Pancreas (tissue), 10 donors: Measurements from ENCODE around the gene ZNF280D. TPM values are rescaled to one million over a fixed set of nuclear protein-coding genes. Genes with fewer than 3 reads are reported as not detected.

Source experiments
- ATAC-seq, 4 donors: fragments of 200-7000 bp; cut with Tn5 transposase; one replicate each; pipeline versions ENCODE4 v1.8.0 to v1.9.1; 2020; ENCODE audit warnings: mild to moderate bottlenecking in 4 of 4, moderate library complexity in 4 of 4
- DNase-seq, 6 donors: peaks; one replicate each; pipeline ENCODE4 v3.0.0-alpha.2; 2020
- FAIRE-seq: peaks from 2 replicates; lab custom pipeline; 2012; peaks lifted over from hg19 to GRCh38; lab: Jason Lieb, UNC
- H3K27ac ChIP-seq, 4 donors: fragments of 200-600 bp; sonication (generic); 1 replicate in 3 of 4; 2 replicates in 1 of 4; pipeline versions ENCODE4 v1.5.0 to v1.8.0; 2020
- H3K27me3 ChIP-seq, 4 donors: fragments of 200-600 bp; one replicate each; pipeline ENCODE4 v1.8.0; 2021
- H3K36me3 ChIP-seq, 3 donors: fragments of 200-600 bp; sonication (generic) in 1 of 3; one replicate each; pipeline versions ENCODE4 v1.5.0 to v1.8.0; 2020 to 2021
- H3K4me1 ChIP-seq, 3 donors: fragments of 200-600 bp; one replicate each; pipeline ENCODE4 v1.8.0; 2021
- H3K4me3 ChIP-seq, 4 donors: fragments of 200-600 bp; sonication (generic) in 2 of 4; one replicate each; pipeline versions ENCODE4 v1.5.0 to v1.8.0; 2020 to 2021
- H3K9me3 ChIP-seq, 4 donors: fragments of 200-600 bp; one replicate each; pipeline ENCODE4 v1.8.0; 2021
- CTCF ChIP-seq, 4 donors: fragments of 200-600 bp; sonication (generic) in 3 of 4; IDR thresholded peaks; one replicate each; pipeline versions ENCODE4 v1.5.0 to v1.8.0; 2021; ENCODE audit warnings: antibody characterized with exemption in 4 of 4
- WGBS, 2 donors: extraction: QIAGEN DNeasy Blood & Tissue Kit; methylation state at CpG; one replicate each; pipeline ENCODE4 v1.1.7; 2013; 5-methylcytosine and 5-hydroxymethylcytosine counted together
- intact Hi-C, 3 donors: fragments of 100-400 bp; cut with DNase I; formaldehyde crosslinking; loops; one replicate each; pipeline versions ENCODE4 v1.11.1 to v1.14.2; 2022
- polyA plus RNA-seq, 2 donors: library from polyadenylated mRNA; stranded (reverse); fragments of 200-250 nt; gene quantifications; one replicate each; pipeline ENCODE4 v1.2.3, GENCODE V29; 2013
- total RNA-seq, 6 donors: library from RNA; stranded (reverse); fragmentation: NEBNext Ultra II Directional in 4 of 6; extraction: Animal tissue kit (Norgen Biotek cat#: 25700) in 4 of 6; gene quantifications; one replicate each; pipeline versions ENCODE4 v1.2.1 to v1.2.4, GENCODE V29; 2021 to 2023
- donor health status: healthy with polysubstance abuse.
- donor health status: DM: no; HTN: no; CAD: no; lungs with moderate emphysema.
- donor health status: DM: no; HTN: no; CAD: no.
- donor health status: control.
- donor health status: control.
- donor health status: Bipolar disorder and iron deficiency.
- donor health status: DM: yes; HTN: yes; CAD: no.
- donor health status: DM: no; HTN: no; CAD: no.
- donor health status: DM: no; HTN: no; CAD: no.
- donor health status: DM: yes; HTN: yes; CAD: no.

ZNF280D gene
- total and polyA plus RNA-seq, 8 donors = 13.9 to 31.6 (median 23.1) TPM

DNA sequence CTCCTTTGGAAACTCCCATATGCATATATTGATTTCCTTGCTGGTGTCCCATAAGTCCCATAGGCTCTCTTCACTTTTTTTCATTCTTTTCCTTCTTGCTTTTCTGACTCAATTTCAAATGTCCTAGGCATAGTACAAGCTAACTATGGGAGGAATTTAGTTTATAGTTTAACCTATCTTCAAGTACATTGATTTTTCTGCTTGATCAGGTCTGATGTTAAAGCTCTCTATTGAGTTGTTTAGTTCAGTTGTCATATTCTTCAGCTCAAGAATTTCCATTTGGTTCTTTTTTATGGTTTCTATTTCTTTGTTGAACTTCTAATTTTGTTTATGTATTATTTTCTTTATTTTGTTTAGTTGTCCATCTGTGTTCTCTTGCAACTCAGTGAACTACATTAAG is 147.1 kb downstream of the ZNF280D start:
- intact Hi-C loops = no loop called here
- no peak for DNase-seq
- Histone ChIP-seq H3K36me3 (no peaks in the 10 kb centered on the region), H3K27ac (no peak overlapping the region), H3K27me3 (no peaks in the 10 kb centered on the region), H3K4me1 (no peaks in the 10 kb centered on the region), H3K9me3 (peaks cover 0 to 7% (median 0%) of the 10 kb centered on the region in 4 donors), H3K4me3 (no peak overlapping the region)
- no peak for ATAC-seq
- FAIRE-seq = no peak
- TF ChIP-seq CTCF (IDR thresholded peaks at IDR 0.05) = no peak

GRCh38 chr15:56582785-56583184 is 150.5 kb downstream of the ZNF280D start:
- Histone ChIP-seq H3K4me3 (no peak overlapping the region), H3K36me3 (no peaks in the 10 kb centered on the region), H3K4me1 (no peaks in the 10 kb centered on the region), H3K9me3 (peaks cover 0 to 7% (median 0%) of the 10 kb centered on the region in 4 donors), H3K27ac (no peak overlapping the region), H3K27me3 (no peaks in the 10 kb centered on the region)
- DNase-seq (no peak), FAIRE-seq (no peak), ATAC-seq (no peak)
- intact Hi-C loops = no loop called here
- WGBS, 2 donors = 70 to 89% methylated on average over 2 of the region's 2 CpGs
- TF ChIP-seq CTCF (IDR thresholded peaks at IDR 0.05) = no peak

Other genes starting within 250 kb of the ZNF280D start
- 10 to 100 TPM; 26.9 to 67.4 (median 28.6) TPM for gene TCF12, start 185.1 kb upstream of the ZNF280D start, total RNA-seq
- gene TCF12, start 185.1 kb upstream of the ZNF280D start, polyA plus RNA-seq = 1 to 10 TPM; 7.7 to 9.0 TPM